Subcutaneous adipose tissue (tissue), 4 donors: ENCODE data around the gene LMTK2. TPM values are rescaled to one million over a fixed set of nuclear protein-coding genes. Genes with fewer than 3 reads are reported as not detected.

Experiments
- CTCF ChIP-seq: fragments of 450-650 bp; IDR thresholded peaks from one replicate; pipeline ENCODE4 v1.5.1; 2016; ENCODE audit warnings: low read depth, mild to moderate bottlenecking, control low read depth, antibody characterized with exemption, moderate library complexity
- total RNA-seq, 4 donors: library from RNA; depleted of rRNA; stranded (reverse); fragments of >200 nt; gene quantifications; one replicate each; pipeline ENCODE4 v1.1.0, GENCODE V29; 2016

Gene LMTK2
- total RNA-seq, 4 donors from 2014 or later: 7.3 to 15.4 (median 8.6) TPM

- no peak for TF ChIP-seq CTCF
Observed at GRCh38 chr7:98216941-98217622, 110.4 kb downstream of the LMTK2 start.

DNA sequence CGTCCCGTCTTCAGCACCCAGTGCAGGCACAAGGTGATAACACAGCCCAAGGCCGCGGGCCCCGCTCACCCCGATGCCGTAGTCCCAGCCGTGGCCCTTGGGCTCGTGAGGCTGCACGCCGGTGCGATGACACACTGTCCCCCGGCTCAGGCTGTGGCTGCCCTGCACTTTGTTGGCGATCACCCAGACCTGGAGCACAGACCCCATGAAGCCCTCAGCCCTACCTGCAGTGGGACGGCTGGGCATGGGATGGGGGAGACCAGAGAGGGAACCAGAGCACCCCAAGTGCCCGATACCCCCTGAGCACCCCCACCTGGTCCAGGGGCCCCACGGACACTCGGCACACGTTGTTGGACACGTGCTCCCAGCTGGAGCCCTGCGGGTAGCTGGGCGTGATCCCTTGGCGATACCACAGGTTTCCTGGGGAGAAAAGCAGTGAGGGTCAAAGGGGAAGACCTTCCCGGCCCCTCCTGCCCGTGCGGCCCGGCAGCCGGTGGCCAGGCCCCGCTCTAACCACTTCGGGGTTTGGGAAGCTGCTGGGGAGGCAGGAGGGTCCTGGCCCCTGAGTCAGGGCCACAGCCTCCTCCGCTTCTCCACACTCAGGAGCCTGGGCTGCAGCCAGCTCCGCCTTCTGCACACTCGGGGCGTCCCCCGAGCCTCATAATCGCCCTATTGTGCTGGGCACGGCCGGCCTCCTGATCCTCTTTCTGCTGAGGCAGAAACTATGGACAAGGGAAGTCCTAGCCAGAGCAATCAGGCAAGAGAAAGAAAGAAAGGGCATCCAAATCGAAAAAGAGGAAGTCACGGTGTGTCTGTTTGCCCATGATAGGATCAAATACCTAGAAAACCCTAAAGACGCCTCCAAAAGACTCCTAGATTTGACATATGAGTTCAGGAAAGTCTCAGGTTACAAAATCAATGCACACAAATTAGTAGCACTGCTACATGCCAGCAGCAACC, 111.2 kb downstream of the LMTK2 start:
- no peak for TF ChIP-seq CTCF

DNA sequence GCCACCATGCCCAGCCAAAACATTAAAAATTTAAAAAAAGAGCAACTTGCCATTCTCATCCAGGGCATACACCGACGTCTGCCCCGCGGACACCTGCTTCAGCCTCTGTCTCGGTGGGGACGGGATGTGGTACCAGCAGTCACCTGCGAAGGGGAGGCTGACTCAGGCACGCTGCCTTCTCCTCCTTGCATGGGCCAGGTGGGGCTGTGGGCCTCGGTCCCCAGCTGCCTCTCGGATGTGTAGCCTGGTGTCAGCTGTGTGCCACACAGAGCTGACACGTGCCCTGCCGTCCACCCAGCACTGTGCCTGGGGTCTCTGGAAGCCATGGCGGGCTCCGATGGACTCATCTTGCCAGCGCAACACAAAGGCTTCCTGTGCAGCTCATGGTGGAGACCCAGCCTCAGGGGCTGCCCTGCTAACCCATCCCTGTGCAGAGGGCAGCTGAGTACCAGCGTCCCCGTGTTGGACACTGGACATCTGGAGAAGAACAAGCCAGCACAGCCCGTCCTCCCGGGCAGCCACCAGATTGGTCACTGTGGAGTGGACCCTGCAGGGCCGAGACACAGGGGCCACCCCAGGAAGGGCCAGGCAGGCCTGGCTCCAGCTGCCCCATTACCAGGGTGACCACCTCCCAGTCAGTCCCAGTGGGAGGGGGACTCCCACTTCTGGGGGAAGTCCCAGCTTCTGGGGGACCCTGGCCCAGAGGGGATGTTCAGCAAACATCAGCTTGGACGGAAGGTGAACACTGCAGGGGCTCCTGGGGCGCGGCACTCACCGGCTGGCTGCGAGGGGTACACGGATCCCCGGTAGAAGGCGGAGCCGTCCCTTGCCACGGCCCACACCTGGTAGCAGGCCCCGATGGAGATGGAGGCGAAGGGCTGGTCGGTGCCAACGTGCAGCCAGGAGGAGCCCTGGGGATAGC, 115.2 kb downstream of the LMTK2 start:
- TF ChIP-seq CTCF: no peak

DNA sequence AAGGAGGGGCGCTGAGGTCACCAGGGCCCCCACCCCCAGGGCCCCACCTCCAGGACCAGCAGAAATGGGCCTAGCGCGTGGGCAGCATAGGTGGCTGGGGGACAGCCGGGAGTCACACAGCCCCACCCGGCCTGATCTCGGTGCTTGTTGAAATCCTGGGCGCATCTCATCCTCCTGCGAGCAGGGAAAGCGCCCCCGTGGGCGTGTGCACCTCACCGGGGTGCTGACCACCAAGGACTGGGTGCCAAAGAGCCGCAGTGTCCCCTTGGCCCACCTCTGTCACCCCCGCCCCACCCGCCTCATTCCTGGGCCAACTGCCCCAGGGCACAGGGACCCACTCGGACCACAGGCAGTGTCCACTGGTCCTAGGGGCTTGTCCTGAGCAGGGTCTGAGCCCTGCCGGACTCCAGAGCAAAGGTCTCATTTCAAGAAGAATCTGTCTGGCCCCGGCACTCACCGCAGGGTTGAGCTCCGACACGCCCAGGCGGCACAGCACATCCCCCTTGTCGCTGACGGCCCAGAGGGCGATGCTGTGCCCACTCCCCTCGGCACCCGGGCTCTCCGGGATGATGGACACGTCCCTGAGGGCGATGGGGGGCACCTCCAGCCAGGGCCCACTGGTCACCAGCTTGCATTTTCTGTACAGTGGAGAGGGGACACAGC, 116.0 kb downstream of the LMTK2 start:
- TF ChIP-seq CTCF: no peak

- no peak for TF ChIP-seq CTCF
Observed at GRCh38 chr7:98223351-98223897, 116.8 kb downstream of the LMTK2 start.

DNA sequence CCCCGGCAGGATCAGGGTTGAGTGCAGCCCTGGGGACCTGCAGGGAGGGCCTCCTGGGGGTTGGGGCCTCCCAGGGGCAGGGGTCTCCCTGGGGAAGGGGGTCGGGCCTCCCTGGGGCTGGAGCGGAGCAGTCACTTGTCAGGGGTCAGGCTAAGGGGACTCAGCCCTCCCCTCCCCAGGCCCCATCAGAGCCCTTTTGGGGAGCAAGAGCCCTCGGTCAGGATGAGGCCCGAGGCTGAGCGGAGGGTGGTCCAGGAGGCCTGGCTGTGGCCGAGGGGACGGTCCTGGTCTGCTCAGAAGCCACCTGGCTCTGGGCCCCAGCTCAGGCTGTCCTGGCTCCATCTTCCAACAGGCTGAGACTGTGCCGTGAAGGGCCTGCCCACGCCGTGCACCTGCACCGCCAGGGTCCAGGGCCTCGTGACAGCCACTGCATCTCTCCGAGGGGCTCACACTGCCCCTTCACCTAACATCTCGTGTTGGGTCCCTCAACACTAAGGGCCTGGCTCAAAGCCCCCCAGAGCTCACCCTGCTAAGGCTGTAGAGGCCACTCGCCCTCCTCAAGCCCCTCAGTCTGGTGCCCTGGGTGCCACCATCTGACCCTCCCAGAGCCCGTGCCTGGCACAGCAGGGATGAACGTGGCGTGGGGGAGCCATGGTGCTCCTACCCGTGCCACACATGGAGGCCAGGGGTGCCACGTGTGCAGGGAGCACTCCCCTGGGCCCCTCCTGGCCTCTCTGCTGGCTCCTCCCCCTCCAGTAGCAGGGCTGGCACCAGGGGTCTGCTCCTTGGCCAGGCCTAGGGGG, 117.4 kb downstream of the LMTK2 start:
- TF ChIP-seq CTCF: no peak
